H1 (cell line): Measurements from ENCODE around the gene ADAM12. TPM values are rescaled to one million over a fixed set of nuclear protein-coding genes. Genes with fewer than 3 reads are reported as not detected.

Source experiments
- SUZ12 ChIP-seq: fragments of 200-600 bp; sonication (generic); IDR thresholded peaks from 2 replicates; pipeline ENCODE4 v1.6.1; 2012; ENCODE audit warnings: mild to moderate bottlenecking, inconsistent platforms, low read length, moderate library complexity, mixed read lengths
- polyA plus RNA-seq, 7 experiments: library from polyadenylated mRNA; depleted of rRNA in 3 of 7; stranded (reverse) in 5 of 7; unstranded in 2 of 7; fragments of >200 nt in 5 of 7; fragments of 200-250 nt in 2 of 7; gene quantifications; 1 replicate in 5 of 7; 2 replicates in 1 of 7; 4 replicates in 1 of 7; pipeline versions ENCODE4 v1.2.1 to v1.2.3, GENCODE V29; 2011 to 2013; ENCODE audit warnings: missing spikeins in 2 of 7, mixed read lengths in 2 of 7
- total RNA-seq: library from RNA; stranded (reverse); fragmentation: NEBNext Ultra II Directional; extraction: Animal tissue kit (Norgen Biotek cat#: 25700); gene quantifications from 2 replicates; pipeline ENCODE4 v1.2.1, GENCODE V29; 2021
- TF ChIP-seq, protein P1 (sequence below): fragments of 300-600 bp; sonication (generic); IDR thresholded peaks from 2 replicates; pipeline ENCODE4 v1.7.1; 2012; ENCODE audit warnings: low read length, moderate library complexity, mild to moderate bottlenecking, inconsistent platforms; ENCODE audit not compliant: insufficient replicate concordance

ADAM12 gene
- total and polyA plus RNA-seq, 2 of the 8 experiments (the other 6 are each of a cell fraction or from before 2014, with no cell fraction given): 0.07 to 0.17 TPM

DNA sequence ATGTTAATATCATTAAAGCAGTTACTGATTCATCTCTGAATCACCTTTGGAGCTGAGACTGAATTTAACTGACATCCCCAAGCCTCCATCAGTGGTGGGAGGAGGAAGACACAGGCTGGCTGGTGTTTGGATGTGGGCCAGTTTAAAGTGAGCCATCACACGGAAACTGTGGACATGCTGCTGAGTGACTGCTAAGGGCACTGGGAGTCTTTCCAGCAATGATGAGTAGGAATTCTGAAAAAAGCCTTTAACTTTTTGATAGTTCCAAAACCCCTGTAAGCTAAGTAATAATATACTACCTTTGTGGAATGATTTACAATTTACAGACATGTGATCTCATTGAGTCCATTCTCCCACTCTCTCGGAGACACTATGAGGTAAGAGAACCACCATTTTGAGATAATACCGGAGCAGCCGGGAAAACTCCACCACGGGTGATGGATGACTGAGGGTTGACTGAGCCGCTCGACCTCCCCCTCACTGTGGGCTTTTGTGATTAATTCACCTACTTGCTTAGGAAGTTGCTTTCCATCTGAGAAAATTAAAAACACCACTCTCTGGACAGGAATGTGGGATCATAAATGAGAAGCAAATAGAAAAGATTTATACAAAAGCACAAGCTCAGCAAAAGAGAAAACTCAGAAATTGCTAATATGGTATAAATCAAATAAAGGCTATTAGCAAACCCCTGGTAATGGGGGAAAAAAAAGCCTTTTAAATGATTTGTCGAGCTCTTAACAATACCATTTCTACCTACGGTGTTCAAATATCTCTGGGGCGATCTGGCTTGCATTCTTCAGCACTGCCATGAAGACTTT lies 297.2 kb downstream of the ADAM12 start (continued):
- TF ChIP-seq, protein P1, sequence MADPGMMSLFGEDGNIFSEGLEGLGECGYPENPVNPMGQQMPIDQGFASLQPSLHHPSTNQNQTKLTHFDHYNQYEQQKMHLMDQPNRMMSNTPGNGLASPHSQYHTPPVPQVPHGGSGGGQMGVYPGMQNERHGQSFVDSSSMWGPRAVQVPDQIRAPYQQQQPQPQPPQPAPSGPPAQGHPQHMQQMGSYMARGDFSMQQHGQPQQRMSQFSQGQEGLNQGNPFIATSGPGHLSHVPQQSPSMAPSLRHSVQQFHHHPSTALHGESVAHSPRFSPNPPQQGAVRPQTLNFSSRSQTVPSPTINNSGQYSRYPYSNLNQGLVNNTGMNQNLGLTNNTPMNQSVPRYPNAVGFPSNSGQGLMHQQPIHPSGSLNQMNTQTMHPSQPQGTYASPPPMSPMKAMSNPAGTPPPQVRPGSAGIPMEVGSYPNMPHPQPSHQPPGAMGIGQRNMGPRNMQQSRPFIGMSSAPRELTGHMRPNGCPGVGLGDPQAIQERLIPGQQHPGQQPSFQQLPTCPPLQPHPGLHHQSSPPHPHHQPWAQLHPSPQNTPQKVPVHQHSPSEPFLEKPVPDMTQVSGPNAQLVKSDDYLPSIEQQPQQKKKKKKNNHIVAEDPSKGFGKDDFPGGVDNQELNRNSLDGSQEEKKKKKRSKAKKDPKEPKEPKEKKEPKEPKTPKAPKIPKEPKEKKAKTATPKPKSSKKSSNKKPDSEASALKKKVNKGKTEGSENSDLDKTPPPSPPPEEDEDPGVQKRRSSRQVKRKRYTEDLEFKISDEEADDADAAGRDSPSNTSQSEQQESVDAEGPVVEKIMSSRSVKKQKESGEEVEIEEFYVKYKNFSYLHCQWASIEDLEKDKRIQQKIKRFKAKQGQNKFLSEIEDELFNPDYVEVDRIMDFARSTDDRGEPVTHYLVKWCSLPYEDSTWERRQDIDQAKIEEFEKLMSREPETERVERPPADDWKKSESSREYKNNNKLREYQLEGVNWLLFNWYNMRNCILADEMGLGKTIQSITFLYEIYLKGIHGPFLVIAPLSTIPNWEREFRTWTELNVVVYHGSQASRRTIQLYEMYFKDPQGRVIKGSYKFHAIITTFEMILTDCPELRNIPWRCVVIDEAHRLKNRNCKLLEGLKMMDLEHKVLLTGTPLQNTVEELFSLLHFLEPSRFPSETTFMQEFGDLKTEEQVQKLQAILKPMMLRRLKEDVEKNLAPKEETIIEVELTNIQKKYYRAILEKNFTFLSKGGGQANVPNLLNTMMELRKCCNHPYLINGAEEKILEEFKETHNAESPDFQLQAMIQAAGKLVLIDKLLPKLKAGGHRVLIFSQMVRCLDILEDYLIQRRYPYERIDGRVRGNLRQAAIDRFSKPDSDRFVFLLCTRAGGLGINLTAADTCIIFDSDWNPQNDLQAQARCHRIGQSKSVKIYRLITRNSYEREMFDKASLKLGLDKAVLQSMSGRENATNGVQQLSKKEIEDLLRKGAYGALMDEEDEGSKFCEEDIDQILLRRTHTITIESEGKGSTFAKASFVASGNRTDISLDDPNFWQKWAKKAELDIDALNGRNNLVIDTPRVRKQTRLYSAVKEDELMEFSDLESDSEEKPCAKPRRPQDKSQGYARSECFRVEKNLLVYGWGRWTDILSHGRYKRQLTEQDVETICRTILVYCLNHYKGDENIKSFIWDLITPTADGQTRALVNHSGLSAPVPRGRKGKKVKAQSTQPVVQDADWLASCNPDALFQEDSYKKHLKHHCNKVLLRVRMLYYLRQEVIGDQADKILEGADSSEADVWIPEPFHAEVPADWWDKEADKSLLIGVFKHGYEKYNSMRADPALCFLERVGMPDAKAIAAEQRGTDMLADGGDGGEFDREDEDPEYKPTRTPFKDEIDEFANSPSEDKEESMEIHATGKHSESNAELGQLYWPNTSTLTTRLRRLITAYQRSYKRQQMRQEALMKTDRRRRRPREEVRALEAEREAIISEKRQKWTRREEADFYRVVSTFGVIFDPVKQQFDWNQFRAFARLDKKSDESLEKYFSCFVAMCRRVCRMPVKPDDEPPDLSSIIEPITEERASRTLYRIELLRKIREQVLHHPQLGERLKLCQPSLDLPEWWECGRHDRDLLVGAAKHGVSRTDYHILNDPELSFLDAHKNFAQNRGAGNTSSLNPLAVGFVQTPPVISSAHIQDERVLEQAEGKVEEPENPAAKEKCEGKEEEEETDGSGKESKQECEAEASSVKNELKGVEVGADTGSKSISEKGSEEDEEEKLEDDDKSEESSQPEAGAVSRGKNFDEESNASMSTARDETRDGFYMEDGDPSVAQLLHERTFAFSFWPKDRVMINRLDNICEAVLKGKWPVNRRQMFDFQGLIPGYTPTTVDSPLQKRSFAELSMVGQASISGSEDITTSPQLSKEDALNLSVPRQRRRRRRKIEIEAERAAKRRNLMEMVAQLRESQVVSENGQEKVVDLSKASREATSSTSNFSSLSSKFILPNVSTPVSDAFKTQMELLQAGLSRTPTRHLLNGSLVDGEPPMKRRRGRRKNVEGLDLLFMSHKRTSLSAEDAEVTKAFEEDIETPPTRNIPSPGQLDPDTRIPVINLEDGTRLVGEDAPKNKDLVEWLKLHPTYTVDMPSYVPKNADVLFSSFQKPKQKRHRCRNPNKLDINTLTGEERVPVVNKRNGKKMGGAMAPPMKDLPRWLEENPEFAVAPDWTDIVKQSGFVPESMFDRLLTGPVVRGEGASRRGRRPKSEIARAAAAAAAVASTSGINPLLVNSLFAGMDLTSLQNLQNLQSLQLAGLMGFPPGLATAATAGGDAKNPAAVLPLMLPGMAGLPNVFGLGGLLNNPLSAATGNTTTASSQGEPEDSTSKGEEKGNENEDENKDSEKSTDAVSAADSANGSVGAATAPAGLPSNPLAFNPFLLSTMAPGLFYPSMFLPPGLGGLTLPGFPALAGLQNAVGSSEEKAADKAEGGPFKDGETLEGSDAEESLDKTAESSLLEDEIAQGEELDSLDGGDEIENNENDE: no peak
- TF ChIP-seq SUZ12: no peak
- TF ChIP-seq, all 59 proteins: peak for 0
